ENCODE data around the gene YARS1.
"Not testable (repeated sequence)": the region's sequence is repeated elsewhere in the genome, so short reads cannot be mapped to it uniquely, and the experiment has no call there.

YARS1 gene

DNA sequence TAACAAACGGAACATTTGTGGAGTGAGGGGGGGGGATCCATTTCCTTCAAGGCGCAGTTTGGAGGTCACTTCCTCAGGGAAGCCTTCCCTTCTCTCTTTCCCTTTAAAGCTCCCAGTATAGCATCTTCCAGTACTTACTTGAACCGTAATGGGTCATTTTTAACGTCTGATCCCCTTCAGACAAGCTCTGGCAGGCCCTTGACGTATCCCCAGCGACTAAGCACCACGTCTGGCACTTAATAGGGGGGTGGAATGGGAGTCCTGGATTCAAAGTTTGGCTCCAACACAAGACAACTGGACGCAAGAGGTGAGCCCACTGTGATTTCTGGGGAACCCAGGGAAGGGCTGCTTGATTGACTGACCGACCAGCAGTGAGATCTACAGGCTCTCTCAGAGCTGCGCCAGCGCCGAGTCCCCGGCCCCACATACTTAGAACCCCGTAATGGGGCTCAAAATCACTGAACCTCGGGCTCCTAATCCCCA, 441 bp downstream of the YARS1 start:
- DNase-seq (ENCODE audit: low read depth), result no peak

- DNase-seq (ENCODE audit: low read depth), result no peak
Observed at GRCh38 chr1:32813941-32814739, 3.0 kb downstream of the YARS1 start.

DNA sequence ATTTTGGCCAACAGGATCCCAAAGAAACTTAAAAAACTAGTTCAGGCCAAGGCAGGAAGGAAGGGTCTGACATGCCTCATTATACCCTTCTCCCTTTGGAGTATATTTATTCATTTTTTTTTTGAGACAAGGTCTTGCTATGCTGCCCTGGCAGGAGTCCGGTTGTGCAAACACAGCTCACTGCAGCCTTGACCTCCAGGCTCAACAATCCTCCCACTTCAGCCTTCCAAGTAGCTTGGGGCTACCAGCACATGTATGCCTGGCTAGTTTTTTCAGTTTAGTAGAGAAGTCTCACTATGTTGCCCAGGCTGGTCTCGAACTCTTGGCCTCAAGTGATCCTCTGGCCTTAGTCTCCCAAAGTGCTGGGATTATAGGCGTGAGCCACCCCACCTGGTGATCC, 5.2 kb downstream of the YARS1 start:
- no peak for DNase-seq (ENCODE audit: low read depth)

DNA sequence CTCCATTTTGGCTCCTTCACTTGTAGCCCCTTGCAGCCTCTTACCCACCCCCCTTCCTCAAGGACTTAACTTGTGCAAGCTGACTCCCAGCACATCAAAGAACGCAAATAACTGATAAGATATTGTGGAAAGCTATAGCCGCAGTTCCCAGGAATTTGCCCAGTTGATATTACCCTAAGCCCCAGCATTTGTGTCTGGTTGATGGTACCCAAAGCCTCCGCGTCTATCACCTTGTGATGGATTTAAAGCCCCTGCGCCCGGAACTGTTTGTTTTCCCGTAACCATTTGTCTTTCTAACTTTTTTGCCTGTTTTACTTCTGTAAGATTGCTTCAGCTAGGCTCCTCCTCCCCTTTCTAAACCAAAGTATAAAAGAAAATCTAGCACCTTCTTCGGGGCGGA, 5.9 kb downstream of the YARS1 start:
- DNase-seq (ENCODE audit: low read depth), result no peak

DNA sequence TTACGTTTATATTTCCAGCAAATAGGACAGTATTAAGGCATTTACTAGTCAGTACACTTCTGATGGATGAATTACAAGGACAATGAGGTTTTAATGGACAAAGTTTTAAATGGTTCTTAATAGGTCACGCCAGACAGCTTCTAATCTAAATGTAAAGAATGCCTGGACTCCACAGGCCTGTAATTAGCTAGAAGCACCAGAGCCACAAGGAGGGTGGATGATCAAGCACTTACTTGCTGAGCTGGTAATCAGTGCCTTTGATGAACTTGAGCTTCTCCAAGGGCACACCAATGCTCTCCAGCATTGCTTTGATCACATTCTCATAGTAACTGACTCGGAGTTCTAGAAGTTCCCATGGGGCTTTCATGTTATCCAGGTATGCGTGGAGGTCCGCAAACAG, 6.8 kb downstream of the YARS1 start:
- DNase-seq (ENCODE audit: low read depth), result no peak

DNA sequence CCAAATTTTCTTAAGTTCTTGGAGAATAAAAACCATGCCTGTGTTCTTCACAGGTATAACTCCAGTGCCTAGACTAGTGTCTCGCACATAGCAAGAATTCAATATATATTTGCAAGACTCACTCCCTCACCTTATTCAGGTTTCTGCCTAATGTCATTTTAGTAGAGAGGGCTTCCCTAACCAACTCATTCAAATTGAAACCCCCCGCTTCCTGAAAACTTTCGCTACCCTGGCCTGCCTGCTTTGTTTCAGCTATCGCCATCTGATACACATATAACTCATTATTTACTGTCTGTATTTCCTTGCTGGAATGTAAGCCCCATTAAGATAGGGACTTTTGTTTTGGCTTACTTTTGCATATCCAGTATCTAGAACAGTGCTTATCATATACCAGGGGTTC, 8.6 kb downstream of the YARS1 start:
- no peak for DNase-seq (ENCODE audit: low read depth)

- no peak for DNase-seq (ENCODE audit: low read depth)
Observed at GRCh38 chr1:32806910-32807523, 10.1 kb downstream of the YARS1 start.

DNA sequence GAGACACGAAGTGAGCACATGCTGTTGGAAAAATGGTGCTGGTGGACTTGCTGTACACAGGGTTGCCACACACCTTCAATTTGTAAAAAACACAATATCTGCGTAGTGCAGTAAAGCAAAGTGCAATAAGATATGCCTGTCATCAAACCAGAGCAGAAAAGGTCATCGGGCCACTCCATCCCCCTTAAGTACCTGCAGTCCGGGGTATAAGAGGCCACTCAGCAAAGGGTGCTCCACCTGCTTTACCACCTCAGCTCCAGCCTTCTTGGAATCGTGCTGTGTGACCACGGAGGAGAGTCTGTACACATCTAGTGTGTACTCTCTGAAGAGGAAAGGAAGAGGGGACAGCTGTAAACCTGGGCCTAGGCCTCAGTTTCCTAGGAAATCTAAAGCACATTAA, 10.9 kb downstream of the YARS1 start:
- no peak for DNase-seq (ENCODE audit: low read depth)

DNA sequence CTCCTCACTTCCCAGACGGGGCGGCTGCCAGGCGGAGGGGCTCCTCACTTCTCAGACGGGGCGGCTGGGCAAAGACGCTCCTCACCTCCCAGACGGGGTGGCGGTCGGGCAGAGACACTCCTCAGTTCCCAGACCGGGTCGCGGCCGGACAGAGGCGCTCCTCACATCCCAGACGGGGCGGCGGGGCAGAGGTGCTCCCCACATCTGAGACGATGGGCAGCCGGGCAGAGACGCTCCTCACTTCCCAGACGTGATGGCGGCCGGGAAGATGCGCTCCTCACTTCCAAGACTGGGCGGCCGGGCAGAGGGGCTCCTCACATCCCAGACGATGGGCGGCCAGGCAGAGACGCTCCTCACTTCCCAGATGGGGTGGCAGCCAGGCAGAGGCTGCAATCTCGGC, 12.7 kb downstream of the YARS1 start:
- DNase-seq (ENCODE audit: low read depth), result not testable (repeated sequence)

GRCh38 chr1:32801096-32801715, 16.0 kb downstream of the YARS1 start:
- DNase-seq (ENCODE audit: low read depth), result peak; percentile 22

DNA sequence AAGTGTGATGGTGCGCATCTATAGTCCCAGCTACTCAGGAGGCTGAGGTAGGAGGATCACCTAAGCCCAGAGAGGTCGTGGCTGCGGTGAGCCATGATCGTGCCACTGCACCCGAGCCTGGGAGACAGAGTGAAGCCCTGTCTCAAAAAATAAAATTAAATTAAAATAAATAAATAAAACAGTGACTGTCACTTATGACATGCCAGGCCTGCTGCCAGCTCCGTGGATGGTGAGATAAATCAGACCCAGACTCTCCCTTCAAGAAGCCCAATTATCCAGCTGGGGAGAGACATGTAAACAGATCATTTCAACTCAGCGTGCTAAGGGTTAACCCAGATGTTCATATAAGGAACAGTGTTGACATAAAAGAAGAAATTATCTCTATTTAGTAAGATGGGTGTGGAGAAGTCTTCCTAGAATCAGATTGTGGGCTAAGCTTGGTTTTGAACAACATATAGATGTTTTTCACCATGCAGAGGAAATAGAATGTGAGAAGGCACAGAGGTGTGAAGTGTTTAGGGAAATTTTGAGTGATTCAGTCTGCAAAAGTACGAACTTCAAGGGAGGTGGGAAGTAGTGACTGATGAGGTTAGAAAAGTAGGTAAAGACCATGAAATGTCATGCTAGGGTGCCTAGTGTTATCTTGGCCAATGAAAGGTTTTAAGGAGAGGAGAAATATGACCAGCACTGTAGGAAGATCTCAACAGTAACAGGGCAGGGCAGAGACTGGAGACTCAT, 18.3 kb downstream of the YARS1 start:
- peak; percentile 17 for DNase-seq (ENCODE audit: low read depth)

GRCh38 chr1:32798191-32798590, 19.0 kb downstream of the YARS1 start:
- no peak for DNase-seq (ENCODE audit: low read depth)

DNA sequence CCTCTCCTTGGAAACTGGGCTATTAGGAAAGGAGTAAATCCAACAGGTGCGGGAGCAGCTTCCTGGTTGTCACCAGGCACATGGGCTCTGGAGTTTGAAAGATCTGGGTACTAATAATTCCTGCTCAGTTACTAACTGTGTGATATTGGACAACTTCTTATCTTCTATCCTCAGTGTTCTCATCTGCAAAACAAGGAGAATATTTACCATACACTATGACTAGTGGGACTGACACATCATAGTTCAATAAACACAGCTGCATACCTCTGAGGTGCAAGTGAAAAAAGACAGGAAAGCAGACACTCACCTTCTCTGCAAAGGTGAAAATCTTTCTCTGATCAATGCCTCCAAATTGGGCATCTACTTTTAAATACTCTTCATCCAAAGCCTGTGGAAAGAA, 19.7 kb downstream of the YARS1 start:
- DNase-seq (ENCODE audit: low read depth), result no peak

GRCh38 chr1:32795763-32796162, 21.4 kb downstream of the YARS1 start:
- not testable (repeated sequence) for DNase-seq (ENCODE audit: low read depth)

- no peak for DNase-seq (ENCODE audit: low read depth)
Observed at GRCh38 chr1:32791881-32792280, 25.3 kb downstream of the YARS1 start.

DNA sequence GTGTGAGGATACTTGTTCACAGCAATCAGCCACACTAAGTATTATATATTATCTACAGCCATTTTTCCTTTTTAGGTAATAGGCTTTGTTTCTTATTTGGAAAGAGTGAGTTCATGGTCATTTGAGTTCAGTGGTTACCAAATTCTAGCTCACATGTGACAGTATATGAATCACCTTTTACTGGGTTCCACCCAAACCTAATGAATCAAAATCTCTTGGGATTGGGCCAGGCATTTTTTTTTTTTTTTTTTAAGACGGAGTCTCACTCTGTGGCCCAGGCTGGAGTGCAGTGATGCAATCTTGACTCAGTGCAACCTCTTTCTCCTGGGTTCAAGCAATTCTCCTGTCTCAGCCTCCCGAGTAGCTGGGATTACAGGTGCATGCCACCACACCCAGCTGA, 27.8 kb downstream of the YARS1 start:
- not testable (repeated sequence) for DNase-seq (ENCODE audit: low read depth)

DNA sequence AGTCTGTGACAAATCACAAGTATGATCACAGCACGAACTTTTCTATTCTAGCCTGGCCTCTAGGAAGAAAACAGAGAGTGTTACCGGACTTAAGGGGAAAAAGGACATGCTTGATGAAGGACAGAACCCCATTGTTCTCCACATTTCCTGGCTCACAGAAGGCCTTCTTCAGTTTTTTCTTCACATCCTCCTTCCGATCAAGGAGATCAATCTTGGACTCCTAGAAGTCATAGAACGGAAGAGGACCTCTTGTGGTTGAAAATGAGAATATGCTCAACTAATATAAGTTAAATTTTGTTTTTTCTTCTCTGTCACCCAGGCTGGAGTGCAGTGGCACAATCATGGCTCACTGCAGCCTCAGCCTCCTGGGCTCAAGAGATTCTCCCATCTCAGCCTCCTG, 30.3 kb downstream of the YARS1 start:
- DNase-seq (ENCODE audit: low read depth), result no peak

DNA sequence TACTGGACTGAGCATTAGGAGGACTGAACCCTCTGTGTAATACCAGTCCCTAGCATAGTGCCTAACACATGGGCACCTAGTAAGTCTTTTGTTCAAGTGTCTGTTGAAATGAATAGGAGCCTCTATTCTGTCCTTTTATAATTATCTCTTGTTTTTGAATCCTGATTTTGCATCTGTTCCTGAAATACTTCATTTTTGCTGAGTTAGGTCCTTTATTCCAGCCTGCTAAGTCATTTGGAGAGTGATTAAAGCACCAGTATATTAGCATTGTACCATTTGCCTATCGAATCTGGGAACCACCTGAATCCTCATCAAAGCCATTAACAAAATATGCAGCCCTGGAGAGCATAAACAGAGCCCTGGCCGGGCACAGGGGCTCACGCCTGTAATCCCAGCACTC, 32.3 kb downstream of the YARS1 start:
- no peak for DNase-seq (ENCODE audit: low read depth)

GRCh38 chr1:32783851-32784250, 33.3 kb downstream of the YARS1 start:
- DNase-seq (ENCODE audit: low read depth), result no peak

- no peak for DNase-seq (ENCODE audit: low read depth)
Observed at GRCh38 chr1:32782086-32782485, 35.1 kb downstream of the YARS1 start.

DNA sequence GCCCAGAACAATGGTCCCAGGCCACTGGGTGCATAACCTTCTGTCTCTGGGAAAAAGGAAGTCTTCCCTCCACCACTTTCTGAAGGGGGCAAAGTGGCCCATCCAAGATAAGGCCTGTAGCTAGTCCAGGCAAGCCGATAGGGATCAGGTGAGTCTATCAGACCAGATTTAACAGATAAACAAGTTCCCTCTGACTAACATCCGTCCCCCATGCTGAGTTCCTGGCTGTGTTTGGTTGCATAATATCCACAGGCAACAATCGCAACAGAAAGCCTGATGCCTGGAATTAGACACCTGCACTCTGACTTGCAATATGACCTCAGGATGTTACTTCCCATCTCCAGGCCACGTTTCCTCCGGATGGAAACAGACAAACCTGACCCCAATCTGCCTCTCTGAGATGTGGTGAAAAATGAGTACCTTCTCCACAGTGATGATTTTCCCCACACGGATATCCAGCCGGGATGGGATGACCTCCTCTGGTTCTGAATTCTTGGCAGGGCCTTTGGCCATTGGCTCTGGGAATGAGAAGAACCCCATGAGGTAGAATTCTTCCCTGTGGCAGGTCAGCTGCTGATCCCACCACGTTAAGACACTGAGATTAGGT, 36.4 kb downstream of the YARS1 start:
- DNase-seq (ENCODE audit: low read depth), result no peak

DNA sequence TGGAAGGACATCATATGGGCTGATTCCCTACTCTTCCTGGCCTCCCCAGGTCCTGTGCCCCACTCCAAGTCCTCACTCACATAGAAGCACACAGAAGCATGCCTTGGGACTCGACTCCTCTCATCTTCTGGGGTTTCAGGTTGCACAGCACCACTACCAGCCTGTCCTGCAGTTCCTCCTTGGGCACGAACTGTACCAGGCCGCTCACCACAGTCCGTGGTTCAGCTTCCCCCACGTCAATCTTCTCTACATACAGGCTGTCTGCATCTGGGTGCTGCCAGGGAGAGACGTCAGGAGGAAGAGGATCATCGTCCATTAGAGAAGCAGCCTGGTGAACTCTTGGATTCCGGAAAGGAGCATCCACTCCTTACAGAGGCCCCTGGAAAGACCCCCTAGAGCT, 37.2 kb downstream of the YARS1 start:
- no peak for DNase-seq (ENCODE audit: low read depth)

Data from activated gamma-delta T cell treated with anti-CD3 and anti-CD28 coated beads, Interleukin-2, amount 50 U/mL, for 16 hours (primary cell).